Measurements from ENCODE around the gene ASTL. TPM values are rescaled to one million over a fixed set of nuclear protein-coding genes. Genes with fewer than 3 reads are reported as not detected.

Gene ASTL
- total RNA-seq (2022) (0.23 TPM in 1 of 2 replicates, not detected in the other), Bru-seq, nascent RNA (percentile 15 among the genes with signal in this experiment), BruChase-seq, experiment 1, labeled RNA remaining after a 2-hour chase (percentile 12 among the genes with signal in this experiment), BruChase-seq, experiment 2, labeled RNA remaining after a 6-hour chase (percentile 10 among the genes with signal in this experiment)
- long read RNA-seq = 0 reads

DNA sequence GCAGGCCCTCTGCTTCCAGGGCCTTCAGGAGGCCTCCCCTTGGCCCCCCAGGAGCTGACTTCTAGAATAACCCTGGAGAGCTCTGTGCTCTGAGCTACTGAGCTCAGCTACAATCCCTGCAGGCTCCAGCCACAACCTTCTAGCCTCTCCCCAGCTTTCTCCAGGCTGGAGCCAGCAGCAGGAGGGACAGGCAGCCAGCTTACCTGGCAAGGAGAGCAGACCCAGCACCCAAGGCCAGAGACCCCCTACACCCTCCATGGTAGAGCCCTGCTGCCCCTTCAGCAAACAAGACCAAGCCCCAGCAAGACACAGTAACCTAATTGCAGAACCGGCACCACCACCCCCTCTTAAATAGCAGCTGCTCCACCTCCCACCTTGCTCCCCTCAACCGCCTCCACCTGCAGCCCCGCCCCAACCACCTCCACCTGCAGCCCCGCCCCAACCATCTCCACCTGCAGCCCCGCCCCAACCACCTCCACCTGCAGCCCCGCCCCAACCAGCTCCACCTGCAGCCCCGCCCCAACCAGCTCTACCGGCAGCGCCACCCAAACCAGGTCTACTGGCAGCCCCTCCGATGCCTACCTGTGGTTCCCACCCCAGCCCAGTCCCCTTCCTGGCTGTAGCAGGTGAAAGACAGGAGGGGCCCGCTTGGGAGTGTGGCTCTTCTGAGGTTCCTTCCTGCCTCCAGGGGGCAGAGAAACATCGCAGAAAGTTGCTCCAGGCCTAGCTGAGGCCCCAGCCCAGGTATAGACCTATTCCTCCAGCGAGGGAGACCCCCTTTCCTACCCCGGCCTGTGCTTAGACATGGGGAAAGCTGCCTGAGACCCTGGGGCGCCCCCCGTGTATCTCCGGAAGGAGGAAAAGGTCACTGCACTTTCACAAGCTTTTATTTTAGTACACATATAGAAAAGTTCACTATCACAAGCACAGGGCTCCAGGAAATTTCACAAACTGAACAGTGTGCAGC is at the start of gene ASTL:
TSS of gene ASTL (minus strand) at position 324 of the 967 bp plus-strand sequence. CDS start at position 258, 66 bp downstream.
- Histone ChIP-seq H3K36me3 (ENCODE audit: control insufficient read depth, insufficient read depth, low read length) (peaks cover 2% of the 10 kb centered on the region; the same call in 1 of the 2 replicates), H3K4me3 (ENCODE audit: low read depth, low read length) (peak within 1 kb of the TSS; percentile 26), H3K9me3 (no peaks in the 10 kb centered on the region), H3K4me1 (peaks cover 4% of the 10 kb centered on the region; the same call in 1 of the 2 replicates), H3K27me3 (replicated peaks; ENCODE audit: control insufficient read depth, insufficient read depth, low read length) (no peaks in the 10 kb centered on the region)
- H3K36me3 Mint-ChIP-seq (ENCODE audit: insufficient read depth, unreplicated experiment) = peaks cover 14% of the 10 kb centered on the region
- peak; percentile 86 to 90 for DNase-seq
- H3K4me3 Mint-ChIP-seq (ENCODE audit: unreplicated experiment) = peak within 1 kb of the TSS; percentile 52
- TF ChIP-seq, protein P1, sequence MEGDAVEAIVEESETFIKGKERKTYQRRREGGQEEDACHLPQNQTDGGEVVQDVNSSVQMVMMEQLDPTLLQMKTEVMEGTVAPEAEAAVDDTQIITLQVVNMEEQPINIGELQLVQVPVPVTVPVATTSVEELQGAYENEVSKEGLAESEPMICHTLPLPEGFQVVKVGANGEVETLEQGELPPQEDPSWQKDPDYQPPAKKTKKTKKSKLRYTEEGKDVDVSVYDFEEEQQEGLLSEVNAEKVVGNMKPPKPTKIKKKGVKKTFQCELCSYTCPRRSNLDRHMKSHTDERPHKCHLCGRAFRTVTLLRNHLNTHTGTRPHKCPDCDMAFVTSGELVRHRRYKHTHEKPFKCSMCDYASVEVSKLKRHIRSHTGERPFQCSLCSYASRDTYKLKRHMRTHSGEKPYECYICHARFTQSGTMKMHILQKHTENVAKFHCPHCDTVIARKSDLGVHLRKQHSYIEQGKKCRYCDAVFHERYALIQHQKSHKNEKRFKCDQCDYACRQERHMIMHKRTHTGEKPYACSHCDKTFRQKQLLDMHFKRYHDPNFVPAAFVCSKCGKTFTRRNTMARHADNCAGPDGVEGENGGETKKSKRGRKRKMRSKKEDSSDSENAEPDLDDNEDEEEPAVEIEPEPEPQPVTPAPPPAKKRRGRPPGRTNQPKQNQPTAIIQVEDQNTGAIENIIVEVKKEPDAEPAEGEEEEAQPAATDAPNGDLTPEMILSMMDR (IDR thresholded peaks at IDR 0.05; ENCODE audit: insufficient read depth in 1 of 2, low read depth in 1 of 2, low read length in 1 of 2, severe bottlenecking in 1 of 2, unreplicated experiment in 1 of 2) = peak; percentile 42 to 76
- H3K9me3 Mint-ChIP-seq (ENCODE audit: unreplicated experiment) = no peaks in the 10 kb centered on the region
- no TSS peak for BruUV-seq (replicated peaks)
- CTCF ChIA-PET = interaction anchor here (0.6 to 3.5 kb wide), 18 partner anchors 9 to 719 kb away, joined by 3 to 81 read pairs (median 4); partner anchors contain the start of genes ADRA2B, ANKRD39 and STARD7
- H3K27ac Mint-ChIP-seq (ENCODE audit: unreplicated experiment) = no peak within 1 kb of the TSS
- peaks cover 6% of the 10 kb centered on the region for H3K4me1 Mint-ChIP-seq (ENCODE audit: low read depth, unreplicated experiment)
- intact Hi-C loops (cut with micrococcal nuclease; ENCODE audit: unreplicated experiment) = loop anchor here (1.0 kb wide), 3 partner anchors 36 to 129 kb away; partner anchors contain the start of gene STARD7
- POLR2A ChIA-PET = interaction anchor here (0.6 to 1.2 kb wide), 4 partner anchors 22 to 276 kb away, joined by 3 to 6 read pairs (median 4); partner anchors contain the start of gene ADRA2B
- peaks cover 8% of the 10 kb centered on the region for H3K27me3 Mint-ChIP-seq (ENCODE audit: insufficient read depth, unreplicated experiment)

DNA sequence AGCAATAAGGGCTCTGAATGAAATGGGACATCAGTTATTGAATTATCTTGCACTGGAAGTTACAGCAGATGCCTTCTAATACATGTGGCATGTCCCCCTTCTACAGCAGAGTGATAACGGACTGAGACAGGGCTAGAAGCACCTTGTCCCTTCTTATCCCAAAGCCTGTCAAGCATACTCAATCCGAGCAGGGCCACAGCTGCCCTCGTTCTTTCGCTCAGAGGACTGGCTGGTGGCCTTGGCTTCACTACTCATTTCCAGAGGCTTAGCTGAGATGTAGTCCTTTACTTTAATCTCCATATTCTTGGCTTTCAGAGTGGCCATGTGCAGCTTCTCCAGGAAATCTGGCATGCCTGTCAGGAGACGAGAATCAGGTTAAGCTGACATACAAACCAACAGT is 48.3 kb upstream of the ASTL start:
- Mint-ChIP-seq H3K9me3 (ENCODE audit: unreplicated experiment) (no peaks in the 10 kb centered on the region), H3K27me3 (ENCODE audit: insufficient read depth, unreplicated experiment) (no peaks in the 10 kb centered on the region), H3K27ac (ENCODE audit: unreplicated experiment) (peak overlapping the region; percentile 39), H3K4me1 (ENCODE audit: low read depth, unreplicated experiment) (peaks cover 20% of the 10 kb centered on the region), H3K4me3 (ENCODE audit: unreplicated experiment) (no peak overlapping the region), H3K36me3 (ENCODE audit: insufficient read depth, unreplicated experiment) (peaks cover 92% of the 10 kb centered on the region)
- ChIA-PET POLR2A (no interaction called here), CTCF (no interaction called here)
- TF ChIP-seq, protein P1 (IDR thresholded peaks at IDR 0.05; ENCODE audit: insufficient read depth in 1 of 2, low read depth in 1 of 2, low read length in 1 of 2, severe bottlenecking in 1 of 2, unreplicated experiment in 1 of 2) = no peak
- peaks cover 7% of the 10 kb centered on the region; the same call in 1 of the 2 replicates for H3K36me3 ChIP-seq (ENCODE audit: control insufficient read depth, insufficient read depth, low read length)
- no peak for DNase-seq
- no peak overlapping the region for H3K4me3 ChIP-seq (ENCODE audit: low read depth, low read length)
- H3K9me3 ChIP-seq = no peaks in the 10 kb centered on the region
- no TSS peak for BruUV-seq (replicated peaks)
- no peaks in the 10 kb centered on the region for H3K27me3 ChIP-seq (replicated peaks; ENCODE audit: control insufficient read depth, insufficient read depth, low read length)
- intact Hi-C loops (cut with micrococcal nuclease; ENCODE audit: unreplicated experiment) = loop anchor here (5.0 kb wide), 2 partner anchors 39 to 81 kb away; partner anchors contain the start of genes CIAO1, DUSP2 and TMEM127
- H3K4me1 ChIP-seq = peaks cover 25% of the 10 kb centered on the region

DNA sequence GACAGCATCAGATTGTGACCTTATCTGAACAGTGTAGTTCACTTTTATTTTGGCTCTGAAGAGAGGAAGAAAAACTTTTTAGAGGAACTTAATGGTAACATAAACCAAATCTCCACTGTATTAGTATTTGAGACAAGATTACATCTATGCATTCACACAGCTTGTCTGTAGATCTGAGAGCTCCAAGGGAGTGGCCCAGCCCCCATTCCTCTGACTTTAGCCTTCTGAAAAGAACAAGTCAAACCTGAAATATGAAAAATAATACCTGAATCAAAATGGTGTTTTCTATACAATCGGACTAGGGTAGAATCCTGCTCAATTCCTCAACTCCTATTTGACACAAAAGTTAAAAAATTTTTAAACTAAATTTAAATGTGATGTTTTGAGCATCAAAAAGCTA is 47.2 kb upstream of the ASTL start:
- H3K4me1 ChIP-seq = peaks cover 25% of the 10 kb centered on the region
- no peak overlapping the region for H3K4me3 Mint-ChIP-seq (ENCODE audit: unreplicated experiment)
- no peaks in the 10 kb centered on the region for H3K27me3 Mint-ChIP-seq (ENCODE audit: insufficient read depth, unreplicated experiment)
- peaks cover 20% of the 10 kb centered on the region for H3K4me1 Mint-ChIP-seq (ENCODE audit: low read depth, unreplicated experiment)
- TF ChIP-seq, protein P1 (IDR thresholded peaks at IDR 0.05; ENCODE audit: insufficient read depth in 1 of 2, low read depth in 1 of 2, low read length in 1 of 2, severe bottlenecking in 1 of 2, unreplicated experiment in 1 of 2) = no peak
- H3K27me3 ChIP-seq (replicated peaks; ENCODE audit: control insufficient read depth, insufficient read depth, low read length) = no peaks in the 10 kb centered on the region
- intact Hi-C loops (cut with micrococcal nuclease; ENCODE audit: unreplicated experiment) = loop anchor here (5.0 kb wide), 2 partner anchors 38 to 82 kb away; partner anchors contain the start of genes CIAO1, DUSP2 and TMEM127
- POLR2A ChIA-PET = interaction anchor here (0.5 kb wide), 1 partner anchor 88 kb away, joined by 10 read pairs; no protein-coding TSS in a partner anchor
- no peak for DNase-seq
- no TSS peak for BruUV-seq (replicated peaks)
- peaks cover 7% of the 10 kb centered on the region; the same call in 1 of the 2 replicates for H3K36me3 ChIP-seq (ENCODE audit: control insufficient read depth, insufficient read depth, low read length)
- peaks cover 81% of the 10 kb centered on the region for H3K36me3 Mint-ChIP-seq (ENCODE audit: insufficient read depth, unreplicated experiment)
- H3K4me3 ChIP-seq (ENCODE audit: low read depth, low read length) = no peak overlapping the region
- no peak overlapping the region for H3K27ac Mint-ChIP-seq (ENCODE audit: unreplicated experiment)
- no peaks in the 10 kb centered on the region for H3K9me3 Mint-ChIP-seq (ENCODE audit: unreplicated experiment)
- CTCF ChIA-PET = interaction anchor here (0.6 to 1.4 kb wide), 2 partner anchors 10 to 11 kb away, joined by 3 read pairs; no protein-coding TSS in a partner anchor
- H3K9me3 ChIP-seq = no peaks in the 10 kb centered on the region
